ENCODE measurements around the gene ZNF316.

Gene ZNF316

DNA sequence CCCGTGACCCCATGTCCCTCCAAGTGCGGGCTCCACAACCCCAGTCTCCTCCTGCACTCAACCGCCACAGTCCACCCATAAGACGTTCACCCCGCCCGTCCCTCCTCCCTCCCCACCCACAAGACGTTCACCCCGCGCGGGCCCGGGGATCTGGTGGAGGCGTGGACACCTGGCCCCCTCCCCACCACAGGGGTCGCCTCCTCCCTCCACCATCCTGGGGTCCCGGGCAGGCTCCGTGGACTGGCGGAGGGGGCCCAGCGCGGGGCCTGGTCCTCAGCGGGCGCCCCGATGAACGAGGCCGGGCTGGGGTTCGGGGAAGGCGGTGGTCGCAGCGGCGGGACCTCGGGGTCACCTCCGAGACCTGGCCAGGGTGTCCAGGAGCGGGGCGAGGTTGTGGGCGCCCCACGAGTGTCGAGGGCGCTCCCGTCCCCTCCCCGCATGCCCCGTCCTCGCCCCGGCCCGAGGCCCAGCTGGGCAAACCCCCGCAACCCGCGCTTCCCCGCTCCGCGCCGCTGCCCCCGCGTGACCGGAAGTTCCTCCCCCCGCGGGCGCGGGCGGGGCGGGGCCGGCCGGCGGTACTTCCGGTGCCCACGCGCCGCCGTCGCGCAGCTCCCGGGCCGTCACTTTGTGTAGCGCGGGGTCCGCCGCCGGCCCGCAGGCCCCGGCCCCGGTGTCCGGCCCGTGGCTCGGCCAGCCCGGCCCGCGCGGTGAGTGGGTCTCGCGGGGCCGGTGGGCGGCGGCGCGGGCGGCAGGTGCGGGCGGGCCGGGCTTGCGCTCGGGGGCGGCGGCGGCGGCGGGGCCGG, at the start of gene ZNF316:
ZNF316 (plus strand) TSS at position 578 of the 803 bp plus-strand sequence. CDS start 5,092 bp downstream, outside the sequence.
- DNase-seq: peak; percentile 72

DNA sequence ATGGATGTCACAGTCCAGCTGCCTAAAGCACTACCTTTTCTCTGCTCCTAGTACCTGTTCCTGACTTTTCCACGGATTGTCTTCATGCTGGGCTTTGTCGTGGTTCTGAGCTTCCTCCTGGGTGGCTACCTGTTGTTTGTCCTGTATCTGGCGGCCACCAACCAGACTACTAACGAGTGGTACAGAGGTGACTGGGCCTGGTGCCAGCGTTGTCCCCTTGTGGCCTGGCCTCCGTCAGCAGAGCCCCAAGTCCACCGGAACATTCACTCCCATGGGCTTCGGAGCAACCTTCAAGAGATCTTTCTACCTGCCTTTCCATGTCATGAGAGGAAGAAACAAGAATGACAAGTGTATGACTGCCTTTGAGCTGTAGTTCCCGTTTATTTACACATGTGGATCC, 48.6 kb upstream of the ZNF316 start:
- DNase-seq: no peak

DNA sequence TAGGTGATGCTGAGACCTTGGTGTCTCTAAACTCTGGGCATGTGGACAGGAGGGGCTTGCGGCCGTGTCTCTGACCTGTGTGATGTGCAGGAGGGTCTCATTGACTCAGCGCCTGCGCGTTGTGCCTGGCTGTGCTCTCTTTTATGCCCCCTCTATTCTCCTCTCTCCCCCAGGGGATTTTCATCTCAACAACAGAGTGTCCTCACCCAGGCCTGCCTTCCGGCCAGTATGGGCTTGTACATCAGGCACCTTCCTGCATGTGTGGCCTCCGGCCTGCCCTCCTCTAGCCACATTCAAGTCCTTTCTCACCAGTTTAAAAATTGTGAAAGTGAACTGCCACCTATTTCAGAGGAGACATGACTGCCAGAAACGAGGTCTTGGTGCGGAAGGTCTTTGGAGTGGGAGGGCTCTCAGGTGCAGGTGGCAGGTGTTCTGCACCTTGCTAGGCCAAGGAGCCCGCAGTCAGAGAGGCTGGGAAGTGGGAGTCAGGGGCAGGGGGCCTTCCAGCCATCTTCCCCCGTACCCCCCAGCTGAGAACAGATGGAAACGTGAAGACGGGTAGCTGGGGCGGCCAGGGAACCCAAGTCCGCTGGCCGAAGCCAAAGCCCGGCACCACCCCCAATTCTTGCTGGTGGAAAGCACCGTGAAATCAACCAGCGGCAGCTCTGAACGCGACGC, 47.8 kb upstream of the ZNF316 start:
- no peak for DNase-seq

DNA sequence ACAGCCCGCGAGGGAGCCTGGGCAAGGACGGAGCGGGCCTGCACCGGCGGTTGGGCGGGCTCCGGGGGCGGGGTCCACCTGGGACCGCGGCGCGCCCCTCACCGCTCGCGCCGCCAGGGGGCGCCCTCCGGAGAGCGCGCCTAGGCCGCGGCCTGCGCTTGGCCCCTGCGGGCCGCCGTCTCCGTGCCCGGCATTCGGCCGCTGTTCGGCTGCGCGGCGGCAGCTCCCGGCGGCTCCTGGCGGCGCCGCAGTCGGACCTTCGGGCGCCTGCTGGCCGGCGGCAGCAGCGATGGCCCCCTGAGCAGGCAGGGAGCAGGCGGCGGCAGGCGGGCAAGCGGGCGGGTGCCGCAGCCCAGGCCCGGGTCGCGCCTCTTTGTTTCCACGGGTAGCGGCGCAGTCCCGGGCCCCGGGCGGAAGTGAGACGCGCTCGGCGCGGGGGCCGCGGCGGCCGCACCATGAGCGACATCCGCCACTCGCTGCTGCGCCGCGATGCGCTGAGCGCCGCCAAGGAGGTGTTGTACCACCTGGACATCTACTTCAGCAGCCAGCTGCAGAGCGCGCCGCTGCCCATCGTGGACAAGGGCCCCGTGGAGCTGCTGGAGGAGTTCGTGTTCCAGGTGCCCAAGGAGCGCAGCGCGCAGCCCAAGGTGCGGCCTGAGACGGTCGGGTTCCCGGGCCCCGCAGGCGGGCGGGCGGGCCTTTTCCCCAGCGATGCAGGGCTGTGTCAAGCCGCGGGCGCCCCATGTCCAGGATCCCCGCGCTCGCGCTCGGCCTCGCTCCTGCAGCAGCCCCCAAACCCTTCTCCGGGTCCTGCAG, 47.1 kb upstream of the ZNF316 start, which contains the start of gene INTS15:
INTS15 (plus strand) TSS at position 193 of the 816 bp plus-strand sequence; CDS start at position 456, 263 bp downstream.
- DNase-seq: peak; percentile 87

DNA sequence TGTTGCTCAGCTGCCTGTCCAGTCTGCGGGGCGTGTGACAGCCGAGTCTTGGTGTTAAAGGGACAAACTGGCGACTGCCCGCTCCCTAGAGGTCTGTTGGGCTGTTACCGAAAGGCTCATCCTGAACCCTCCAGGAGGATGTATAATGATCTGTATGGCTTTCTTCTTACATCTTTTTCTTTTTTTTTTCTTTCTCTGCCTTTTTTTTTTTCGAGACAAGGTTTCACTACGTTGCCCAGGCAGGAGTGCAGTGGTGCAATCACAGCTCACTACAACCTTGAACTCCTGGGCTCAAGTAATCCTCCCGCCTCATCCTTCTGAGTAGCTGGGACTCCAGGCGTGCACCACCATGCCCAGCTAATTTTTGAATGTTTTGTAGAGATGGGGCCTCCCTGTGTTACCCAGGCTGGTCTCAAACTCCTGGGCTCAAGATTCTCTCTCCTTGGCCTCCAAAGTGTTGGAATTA, 46.4 kb upstream of the ZNF316 start:
- DNase-seq: no peak

- no peak for DNase-seq
These were observed 37.0 kb upstream of the ZNF316 start for GRCh38 chr7:6600093-6600492.

DNA sequence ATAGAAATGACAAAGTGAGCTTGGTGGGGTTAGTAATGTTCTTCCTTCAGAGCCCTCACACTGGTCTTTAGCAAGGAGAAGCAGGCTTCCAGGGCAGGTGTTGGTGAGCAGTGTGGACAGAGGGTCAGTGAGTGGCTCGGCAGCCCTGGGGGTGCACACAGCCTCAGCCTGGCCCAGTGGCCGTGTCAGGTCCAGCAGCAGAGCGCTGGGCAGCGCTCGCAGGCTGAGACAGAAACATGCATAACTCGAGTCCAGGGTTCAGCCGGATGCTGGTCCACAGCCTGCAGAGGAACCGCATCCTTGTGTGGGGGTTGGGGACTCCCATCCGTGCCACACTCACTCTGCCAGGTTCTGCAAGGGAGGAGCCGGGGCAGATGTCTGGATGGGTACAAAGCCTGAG, 32.7 kb upstream of the ZNF316 start:
- no peak for DNase-seq

DNA sequence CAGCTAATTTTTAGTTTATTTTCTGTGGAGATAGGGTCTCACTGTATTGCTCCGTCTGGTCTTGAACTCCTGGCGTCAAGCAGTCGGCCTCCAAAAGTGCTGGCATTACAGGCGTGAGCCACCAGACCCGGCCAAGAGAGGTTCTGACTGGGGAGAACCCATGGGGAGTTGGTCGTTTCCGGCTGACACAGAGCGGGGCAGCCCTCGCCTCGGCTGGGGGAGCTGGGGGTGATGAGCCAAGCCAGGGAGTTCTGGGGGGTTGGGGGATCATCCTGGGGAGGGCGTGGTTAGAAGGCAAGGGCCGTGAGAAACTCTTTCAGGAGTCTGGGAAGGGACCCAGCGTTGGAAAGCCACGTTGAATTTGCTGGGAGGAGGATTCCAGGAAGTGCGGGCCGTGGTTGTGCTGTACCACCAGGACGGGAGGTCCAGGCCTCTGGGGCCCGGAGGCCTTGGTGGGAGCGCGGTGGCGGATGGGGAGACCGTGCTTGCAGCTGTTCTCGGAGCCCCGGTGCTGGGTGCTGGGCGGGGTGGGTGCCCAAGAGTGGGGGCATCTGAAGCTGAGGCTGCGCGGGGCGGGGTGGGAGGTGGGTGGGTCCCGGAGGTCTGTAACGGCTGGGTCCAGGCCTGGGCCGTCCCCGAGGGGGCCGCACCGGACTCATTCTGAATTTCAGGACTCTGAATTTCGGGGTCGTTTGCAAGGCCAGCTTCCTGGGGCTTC, 30.1 kb upstream of the ZNF316 start:
- DNase-seq: no peak

DNA sequence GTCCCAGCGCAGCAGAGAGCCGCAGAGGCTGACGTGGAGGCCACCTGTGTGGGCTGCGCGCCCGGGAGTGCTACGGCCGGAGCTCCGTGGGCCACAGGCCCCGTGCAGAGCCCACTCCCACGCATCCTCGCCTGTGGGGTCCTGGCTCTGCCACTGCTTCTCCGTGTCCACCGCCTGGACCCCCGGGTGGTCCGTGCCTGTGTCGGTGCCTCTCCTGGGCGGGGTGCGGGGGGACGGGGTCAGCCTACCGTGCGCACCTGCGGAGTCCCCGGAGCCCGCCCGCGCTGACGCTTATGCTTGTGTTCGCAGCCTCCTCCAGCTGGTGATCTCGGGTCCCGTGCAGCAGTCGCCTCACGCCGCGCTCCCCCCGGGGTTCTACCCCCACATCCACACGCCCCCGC, 29.5 kb upstream of the ZNF316 start:
- DNase-seq: no peak

DNA sequence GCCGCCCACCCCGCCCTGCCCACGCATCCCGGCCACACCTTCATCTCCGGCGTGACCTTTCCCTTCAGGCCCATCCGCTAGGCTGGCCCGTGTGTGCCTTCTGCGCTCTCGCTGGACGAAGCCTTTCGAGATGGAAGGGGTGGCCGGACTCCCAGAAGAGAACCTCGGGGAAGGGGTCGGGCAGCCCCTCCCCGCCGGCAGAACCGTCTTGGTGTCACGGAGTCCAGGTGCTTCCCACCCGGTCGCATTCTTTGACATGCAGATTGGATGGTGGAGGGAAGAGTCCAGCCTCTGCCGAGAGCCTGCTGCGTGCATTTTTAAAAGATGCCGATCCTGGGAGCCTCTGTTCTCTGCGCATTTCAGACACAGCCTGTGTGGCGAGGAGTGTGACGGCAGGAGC, 29.0 kb upstream of the ZNF316 start:
- no peak for DNase-seq

- DNase-seq: no peak
These were observed 28.3 kb upstream of the ZNF316 start for GRCh38 chr7:6608794-6609193.

DNA sequence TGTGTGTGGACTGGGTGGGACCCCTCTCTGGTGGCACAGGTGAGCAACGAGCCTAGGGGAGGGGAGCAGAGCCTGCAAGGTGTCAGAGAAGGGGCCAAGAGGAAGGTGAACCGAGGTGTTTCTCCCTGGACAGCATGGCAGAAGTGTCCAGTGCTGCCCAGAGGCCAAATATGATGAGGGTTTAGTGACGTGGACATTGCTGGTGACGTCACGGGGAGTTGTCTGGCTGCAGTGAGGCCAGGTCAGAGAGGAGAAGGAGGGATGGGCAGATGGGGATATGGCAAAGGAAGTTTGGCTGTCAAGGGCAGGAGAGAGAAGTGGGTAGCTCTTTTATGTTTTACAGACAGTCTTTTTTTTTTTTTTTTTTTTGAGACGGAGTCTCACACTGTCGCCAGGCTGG, 24.3 kb upstream of the ZNF316 start:
- DNase-seq: no peak

DNA sequence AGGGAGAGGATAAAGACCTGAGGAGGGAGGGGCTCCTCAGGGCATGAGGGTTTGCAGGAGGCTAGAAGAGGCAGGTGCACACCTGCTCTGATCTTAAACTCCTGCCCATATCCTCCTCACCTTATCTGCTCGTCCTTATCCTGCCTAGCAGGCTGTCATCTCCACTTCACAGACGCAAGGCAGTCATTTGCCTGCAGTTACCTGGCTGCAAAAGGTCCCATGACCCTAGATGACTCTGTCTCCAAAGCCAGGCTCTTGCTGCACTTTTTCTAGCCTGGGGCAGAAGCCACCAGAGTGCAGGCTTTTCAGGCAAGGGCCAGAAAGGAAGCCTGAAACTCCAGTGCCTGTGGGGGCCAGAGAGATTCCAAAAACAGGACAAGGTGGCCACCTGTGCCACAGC, 23.4 kb upstream of the ZNF316 start:
- DNase-seq: no peak

DNA sequence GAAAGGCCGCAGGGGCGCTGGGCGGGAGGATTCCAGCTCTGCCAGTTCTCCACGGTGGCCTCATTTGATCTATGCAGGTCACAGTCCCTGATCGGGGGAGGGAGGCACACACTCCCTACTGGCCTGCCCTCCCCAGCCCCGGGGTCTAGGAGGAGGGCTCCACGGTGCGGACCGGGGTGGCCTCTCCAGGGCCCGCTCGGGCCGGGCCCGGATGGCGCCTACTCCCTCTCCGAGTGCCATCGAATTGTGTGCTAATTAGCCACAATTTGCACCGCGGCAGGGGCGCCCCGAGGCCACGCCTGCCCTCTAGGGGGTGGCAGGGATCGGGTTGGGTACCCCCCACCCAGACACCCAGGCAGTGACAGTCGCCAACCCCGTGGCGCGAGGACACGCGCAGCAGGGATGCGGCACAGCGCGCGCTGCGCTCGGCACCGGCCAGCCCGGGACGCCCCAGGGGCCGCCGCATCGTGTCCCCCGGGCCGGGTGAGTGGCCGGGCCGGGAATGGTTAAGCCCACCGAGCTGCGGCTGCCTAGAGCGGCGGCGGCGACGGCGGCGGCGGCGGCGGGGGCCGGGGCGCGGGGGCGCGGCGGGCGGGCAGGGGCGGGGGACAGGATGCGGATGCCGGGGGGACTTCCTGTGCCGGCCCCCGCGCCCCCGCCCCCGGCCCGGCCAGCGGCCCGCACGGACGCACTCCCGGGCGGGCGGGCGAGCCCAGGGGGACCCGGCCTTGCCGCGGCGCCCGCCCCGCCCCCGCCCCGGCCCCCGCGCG, 22.0 kb upstream of the ZNF316 start, which contains the start of gene ZNF853:
ZNF853 (plus strand) TSS at position 658 of the 770 bp plus-strand sequence. CDS start 565 bp downstream, outside the sequence.
- DNase-seq: no peak

DNA sequence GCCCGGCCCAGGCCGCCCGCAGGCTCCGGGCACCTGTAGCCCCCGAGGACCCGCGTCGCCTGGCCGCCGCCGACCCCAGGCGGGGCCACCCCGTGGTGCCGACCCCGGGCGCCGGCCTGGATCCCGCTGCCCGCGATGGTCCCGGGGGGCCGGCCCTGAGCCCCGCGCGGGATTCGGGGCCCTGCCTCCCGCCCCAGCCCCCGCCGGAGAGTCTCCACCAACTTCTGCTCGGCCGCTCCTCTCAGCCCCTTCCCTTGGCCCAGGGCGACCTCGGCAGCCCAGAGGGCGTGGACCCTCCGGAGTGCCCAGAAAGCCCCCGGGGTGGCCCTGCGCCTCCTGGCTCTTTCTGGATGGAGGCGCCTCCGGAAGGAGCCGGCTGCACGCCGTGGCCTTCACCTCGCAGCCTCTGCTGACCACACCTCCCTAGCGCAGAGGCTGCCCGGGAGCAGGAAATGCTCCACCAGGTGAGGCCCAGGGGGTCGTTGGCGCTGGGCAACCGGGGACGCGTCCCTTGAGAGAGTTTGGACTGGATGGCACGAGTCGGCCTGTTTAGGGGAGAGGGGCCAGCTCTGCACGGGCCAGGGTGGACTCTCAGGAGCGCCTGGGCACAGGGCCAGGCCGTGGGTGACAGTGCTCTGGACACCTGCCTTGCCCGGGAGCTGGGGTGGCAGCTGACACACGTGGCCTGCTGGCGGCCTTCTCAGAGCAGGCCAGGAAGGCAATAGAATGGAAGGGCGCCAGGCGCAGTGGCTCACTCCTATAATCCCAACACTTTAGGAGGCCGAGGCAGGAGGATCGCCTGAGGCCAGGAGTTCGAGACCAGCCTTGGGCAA, 21.2 kb upstream of the ZNF316 start:
- DNase-seq: no peak

DNA sequence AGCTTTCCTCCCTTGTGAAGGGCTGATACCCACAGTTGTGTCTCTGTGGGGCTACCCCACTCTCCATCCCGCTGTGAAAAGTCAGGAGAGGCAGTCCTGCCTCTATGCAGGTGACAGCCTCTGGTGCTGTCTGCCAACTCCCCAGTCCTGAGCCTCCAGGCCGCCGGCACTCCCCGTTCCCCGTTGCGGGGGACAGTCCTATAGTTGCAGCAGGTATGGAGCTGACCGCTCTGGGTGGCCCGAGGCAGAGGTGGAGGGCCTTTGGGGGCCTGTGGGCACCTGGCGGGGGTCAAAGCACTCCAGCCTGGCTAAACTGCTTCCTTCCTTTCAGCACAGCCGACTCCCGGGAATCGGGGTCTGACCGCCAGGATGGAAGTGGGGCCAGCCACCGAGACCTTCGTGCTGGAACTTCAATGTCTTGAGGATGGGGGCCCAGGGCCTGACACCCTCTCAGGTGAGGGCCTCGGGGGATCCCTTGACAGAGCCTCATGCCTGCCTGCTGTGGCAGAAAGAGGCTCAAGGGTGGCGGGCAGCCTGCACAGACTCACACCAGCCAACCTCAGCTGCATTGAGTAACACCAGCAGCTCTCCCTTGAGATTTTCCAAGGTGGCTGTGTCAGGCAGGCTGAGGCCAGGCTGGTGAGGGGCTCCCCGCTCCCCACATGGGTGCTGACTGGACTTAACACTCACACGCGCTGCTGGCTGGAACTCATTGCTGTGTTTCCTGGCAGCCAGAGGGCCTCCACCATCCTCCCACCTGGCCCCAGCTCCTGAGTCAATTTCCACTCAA, 20.1 kb upstream of the ZNF316 start:
- no peak for DNase-seq

DNA sequence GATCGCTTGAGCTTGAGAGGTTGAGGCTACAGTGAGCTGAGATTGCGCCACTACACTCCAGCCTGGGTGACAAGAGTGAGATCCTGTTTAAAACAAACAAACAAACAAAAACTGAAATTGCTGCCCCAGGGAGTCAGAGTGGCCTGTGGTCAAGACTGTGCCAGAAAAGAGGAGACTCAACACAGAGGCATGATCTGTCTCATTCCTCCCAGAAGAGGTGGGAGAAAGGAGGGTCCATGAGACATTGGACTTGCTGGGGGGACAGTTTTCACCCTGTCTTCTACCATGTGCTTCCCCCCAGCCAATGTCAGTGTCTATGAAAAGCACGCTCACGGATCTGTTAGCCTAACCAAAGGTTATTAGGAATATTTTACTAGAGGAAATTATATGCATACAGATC, 18.5 kb upstream of the ZNF316 start:
- DNase-seq: no peak

DNA sequence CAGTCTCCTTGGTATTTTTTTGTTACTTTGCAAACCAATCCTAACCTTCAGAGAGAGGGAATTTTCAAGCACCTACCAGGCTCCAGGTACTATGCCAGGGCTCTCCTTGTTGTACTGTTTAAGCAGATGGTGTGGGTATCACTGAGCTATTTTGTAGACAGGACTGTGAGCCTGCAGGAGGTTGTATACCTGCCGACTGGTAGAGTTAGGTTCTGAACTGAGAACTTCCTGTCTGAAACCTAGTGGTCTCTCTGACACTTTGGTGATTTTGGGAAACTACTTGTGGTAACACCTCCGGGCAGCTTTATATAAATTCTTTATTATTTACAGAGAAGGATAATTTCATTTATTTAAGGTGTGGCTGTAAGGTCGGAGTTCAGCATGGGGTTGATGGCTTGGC, 17.2 kb upstream of the ZNF316 start:
- no peak for DNase-seq

GRCh38 chr7:6621195-6622133, 15.7 kb upstream of the ZNF316 start:
- DNase-seq: no peak
